ENCODE results near the gene AMOTL1.

Gene AMOTL1

GRCh38 chr11:94746721-94747120, 21.4 kb upstream of the AMOTL1 start:
- no peak for DNase-seq

GRCh38 chr11:94747146-94747545, 21.0 kb upstream of the AMOTL1 start:
- no peak for DNase-seq

GRCh38 chr11:94747601-94748041, 20.5 kb upstream of the AMOTL1 start:
- no peak for DNase-seq

- no peak for DNase-seq
These were observed 18.8 kb upstream of the AMOTL1 start for GRCh38 chr11:94749369-94749768.

DNA sequence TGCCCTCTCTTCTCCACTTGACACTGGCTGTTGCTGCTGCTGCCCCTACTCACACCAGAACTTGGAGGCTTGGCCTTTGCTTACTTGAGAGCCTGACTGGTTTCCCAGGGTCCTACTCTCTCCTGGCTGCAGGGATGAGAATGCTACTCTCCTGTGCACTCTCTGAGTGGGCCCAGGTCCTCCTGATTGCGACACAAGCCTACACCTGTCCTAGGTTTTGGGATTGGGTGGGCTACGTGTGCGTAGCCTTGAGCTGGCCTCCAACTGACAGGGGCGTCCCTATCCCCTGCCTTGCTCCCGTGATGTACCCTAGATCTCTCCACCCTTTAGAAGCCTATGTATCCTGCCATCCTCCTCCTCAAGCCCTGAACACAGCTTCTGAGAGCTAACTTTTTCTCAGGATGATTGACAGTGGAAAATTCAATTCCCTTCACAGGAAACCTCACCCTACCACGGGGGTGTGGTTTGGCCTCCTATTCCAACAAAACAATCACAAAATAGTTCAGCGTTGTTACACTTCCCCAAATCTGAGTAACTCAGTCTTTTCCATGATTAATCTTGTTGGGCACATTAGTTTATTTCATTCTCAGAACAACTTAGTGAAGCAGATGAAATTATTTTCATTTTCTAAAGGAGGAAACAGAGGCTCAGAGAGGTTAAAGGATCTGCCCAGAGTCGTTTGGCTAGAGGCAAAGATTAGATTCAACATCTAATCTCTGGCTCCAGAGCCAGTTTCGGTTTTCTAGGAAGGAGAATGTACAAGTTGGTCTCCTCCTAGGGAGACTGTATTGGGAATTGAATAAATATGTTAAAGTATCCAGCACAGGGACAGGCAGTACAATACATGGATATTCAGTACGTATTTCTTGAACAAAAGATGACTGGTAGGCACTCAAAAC, 17.6 kb upstream of the AMOTL1 start:
- DNase-seq: no peak

DNA sequence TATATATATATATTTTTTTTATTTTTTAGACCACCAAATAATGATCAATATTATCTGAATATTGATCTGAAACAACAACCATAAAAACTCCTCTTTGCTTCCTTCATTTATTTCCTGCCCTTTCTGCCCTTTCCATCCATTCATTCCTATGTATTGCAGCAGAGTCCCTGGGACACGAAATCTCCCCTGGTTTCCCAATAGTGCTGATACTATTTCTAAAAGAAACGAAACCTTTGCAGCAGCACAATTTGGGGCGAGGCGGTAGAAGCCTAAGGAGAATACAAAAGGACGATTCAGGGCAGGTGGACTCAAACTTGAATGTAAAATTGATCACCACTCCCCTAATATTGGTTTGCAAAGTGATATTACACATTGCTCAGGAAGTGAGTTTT, 16.9 kb upstream of the AMOTL1 start:
- DNase-seq: no peak

DNA sequence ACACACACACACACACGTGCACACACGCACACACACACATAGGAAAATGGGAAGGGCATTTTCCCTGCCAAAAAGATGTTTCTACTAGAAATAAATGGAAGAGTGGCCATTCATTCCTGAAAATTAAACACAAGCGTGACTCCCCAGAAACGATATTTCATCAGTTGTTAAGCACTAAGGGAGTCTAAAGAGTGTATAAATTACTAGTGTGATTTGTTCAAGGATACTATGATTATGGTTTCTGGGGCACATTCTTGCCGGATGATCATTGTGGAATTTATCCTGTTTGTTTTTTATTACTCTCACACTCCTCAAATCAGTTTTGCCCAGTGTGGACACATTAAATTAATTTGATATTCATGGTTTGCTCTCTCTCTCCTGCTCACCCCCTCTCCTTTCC, 16.4 kb upstream of the AMOTL1 start:
- DNase-seq: no peak

GRCh38 chr11:94753630-94754029, 14.5 kb upstream of the AMOTL1 start:
- DNase-seq: no peak

DNA sequence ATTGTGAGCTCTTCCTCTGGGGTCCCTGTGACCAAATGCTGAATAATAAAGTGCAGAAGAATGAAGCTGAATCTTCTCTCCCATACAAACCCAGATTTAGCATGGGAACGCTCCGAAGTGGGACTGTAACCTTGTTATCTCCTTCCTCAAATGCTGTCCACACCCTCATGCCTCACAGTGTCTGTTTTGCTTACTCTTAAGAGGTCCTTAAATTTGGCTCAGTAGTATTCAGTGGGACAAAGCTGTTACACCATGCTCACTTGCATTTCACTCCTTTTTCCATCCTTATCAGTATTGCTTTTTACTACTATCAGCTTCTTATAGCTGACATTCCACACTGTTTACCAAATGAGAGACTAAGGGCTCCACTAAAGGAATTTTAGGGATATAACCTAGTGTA, 13.8 kb upstream of the AMOTL1 start:
- no peak for DNase-seq

GRCh38 chr11:94754819-94755218, 13.3 kb upstream of the AMOTL1 start:
- no peak for DNase-seq

DNA sequence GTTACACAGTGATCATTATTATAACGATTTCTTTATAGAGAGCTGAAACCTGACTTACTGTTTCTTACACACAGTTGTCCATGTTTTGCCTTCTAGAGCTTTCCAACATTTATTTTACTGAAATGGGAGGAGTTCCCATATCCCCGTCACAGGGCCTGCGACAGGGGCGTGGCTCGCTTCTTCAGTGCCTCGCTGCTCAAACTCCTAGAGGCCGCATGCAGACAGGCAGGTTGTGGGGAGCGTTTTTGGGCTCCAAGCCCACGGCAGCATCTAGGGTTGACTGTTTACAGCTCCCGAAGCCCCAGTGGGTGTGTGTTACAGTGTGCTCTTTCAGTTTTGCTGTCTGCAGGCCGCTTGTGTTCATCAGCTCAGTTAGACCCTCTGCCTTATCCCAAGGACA, 12.7 kb upstream of the AMOTL1 start:
- DNase-seq: no peak

GRCh38 chr11:94757037-94757735, 11.0 kb upstream of the AMOTL1 start:
- no peak for DNase-seq

DNA sequence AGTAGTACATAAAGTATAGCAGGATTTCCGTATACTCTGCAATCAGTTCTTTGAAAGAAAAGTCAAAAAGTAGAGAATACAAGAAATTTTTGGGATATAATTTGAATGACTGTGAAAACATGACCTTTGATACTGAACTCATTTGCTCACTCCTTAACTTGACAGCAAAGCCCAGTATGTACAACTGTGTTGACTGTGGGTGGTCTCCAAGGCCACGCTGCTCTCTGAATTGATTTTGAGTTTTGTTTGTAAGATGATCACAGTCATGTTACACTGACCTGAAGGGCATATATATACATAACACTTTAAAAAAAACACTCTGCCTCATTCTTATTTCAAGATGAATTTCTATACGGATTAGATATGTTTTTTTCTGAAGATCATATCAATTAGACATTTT, 9.5 kb upstream of the AMOTL1 start:
- DNase-seq: no peak

- DNase-seq: no peak
These were observed 8.6 kb upstream of the AMOTL1 start for GRCh38 chr11:94759522-94759921.

DNA sequence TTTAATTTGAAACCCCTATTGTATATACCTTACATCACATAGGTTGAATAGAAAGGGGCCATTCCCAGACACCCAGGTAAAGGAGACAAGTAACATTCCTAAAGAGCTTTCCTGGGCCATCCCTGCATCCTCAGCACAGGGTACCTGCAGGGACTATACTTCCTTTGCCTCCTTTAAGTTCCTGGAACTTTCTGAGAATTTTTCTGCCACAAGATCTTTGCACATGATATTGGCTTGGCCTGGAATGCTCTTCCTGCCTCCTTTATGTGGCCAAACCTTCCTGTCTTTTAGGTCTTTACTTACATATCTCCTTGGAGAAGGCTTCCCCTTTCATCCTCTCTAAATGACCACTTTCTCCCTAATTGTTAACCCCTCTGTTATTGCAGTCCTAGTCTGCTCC, 7.9 kb upstream of the AMOTL1 start:
- no peak for DNase-seq

DNA sequence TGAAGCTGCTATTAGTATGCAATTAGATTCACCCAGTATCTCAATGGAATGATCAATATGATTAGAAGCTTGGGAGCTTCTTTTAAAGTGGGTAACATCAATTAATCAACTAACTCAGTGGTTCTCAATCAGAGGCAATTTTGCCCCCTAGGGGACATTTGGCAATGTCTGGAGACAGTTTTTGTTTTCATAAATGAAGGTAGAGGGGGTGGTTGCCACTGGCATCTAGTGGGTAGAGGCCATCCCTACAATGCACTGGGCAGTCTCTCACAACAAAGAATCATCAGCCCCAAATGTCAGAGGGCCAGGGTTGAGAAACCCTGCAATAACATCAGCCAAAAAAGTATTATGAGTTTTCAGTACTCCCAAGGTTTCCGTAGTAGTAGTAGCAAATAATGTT, 5.9 kb upstream of the AMOTL1 start:
- DNase-seq: no peak

GRCh38 chr11:94762995-94763394, 5.2 kb upstream of the AMOTL1 start:
- no peak for DNase-seq

- no peak for DNase-seq
These were observed 1.4 kb upstream of the AMOTL1 start for GRCh38 chr11:94766713-94767206.

GRCh38 chr11:94767291-94767690, 865 bp upstream of the AMOTL1 start:
- DNase-seq: no peak

DNA sequence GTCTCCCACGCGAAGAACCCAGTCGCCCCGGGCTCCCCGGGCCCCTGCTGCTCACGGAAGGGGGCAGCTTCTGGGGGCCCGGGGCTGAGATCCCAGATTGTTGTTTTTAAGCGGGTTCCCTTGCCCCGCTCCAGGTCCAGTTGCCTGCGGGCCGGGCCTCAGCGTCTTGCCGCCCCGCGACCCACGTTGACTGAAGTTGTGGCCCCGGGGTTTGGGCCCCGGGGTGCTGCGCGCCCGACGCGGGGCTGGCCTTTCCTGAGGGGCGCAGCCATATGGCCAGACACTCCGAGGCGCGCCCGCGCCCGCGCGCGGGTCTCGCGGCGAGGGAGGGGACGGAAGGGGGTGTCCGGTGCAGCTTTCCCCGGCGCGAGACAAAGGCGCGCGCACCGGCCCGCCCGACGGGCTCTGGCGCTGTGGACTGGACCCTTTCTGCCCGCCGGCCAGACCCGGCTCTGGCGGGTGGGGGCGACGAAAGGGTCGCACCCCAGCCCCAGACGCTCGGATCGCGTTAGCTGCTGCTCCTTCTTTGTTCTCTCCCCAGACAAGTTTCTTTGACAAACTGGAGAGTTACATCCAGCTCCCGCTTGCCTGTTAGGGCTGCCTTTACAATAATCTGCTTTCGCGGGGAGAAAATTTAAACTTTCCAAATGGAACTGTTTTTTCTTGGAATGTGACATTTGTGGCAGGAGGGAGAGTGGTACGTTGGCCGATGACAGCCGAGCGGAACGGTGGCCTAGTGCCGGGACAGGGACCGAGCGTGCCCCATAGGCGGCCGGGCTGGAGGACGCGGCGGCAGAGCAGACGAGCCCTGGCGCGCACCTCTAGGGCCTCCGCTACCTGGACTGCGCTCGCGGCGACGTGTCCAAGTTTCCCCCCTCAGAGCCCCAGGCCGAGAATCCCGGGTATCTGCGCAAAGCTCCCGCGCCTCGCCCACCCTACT, 716 bp downstream of the AMOTL1 start:
- DNase-seq: no peak

- no peak for DNase-seq
These were observed 1.7 kb downstream of the AMOTL1 start for GRCh38 chr11:94769880-94770279.

DNA sequence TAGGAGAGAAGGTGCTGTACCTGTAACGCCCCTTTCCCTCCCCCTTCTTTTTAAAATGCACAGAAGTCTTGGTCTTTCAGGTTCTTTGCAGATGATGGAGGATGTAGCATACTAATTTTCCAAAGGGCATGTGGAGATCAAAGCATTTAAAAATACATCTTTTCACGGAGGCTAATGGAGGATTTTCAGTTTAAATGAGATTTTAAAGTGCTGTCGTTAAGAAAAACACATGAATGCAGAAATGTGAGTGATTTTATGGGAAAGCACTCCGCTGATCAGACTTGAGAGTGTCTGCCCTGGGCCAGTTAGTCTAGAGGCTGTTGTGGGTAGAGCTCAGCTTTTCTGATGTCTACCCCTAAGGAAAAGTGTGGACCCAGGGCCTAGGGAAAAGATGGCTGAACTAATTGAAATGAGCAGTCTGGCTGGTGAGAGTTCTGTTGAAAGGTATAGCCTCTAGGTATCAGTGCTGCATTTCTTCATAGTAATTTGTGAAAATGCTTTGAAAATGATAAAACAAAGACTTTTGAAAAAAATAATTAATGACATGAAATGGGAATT, 2.5 kb downstream of the AMOTL1 start:
- no peak for DNase-seq

GRCh38 chr11:94771390-94771789, 3.2 kb downstream of the AMOTL1 start:
- no peak for DNase-seq
